Measurements from ENCODE around the gene RBM3.

GRCh38 chrX:48590203-48591103, 16.2 kb downstream of the RBM3 start:
- TF ChIP-seq EZH2 (IDR thresholded peaks at IDR 0.05; ENCODE audit: borderline replicate concordance, low read length), result no peak
- TF ChIP-seq CTCF (IDR thresholded peaks at IDR 0.05; ENCODE audit: low read length), result no peak

All from OCI-LY1 (cell line).